ENCODE measurements around the gene RNF167. TPM values are rescaled to one million over a fixed set of nuclear protein-coding genes. Genes with fewer than 3 reads are reported as not detected.

RNF167 gene
- total RNA-seq, 2 donors from 2014 or later: 120 to 123 TPM

GRCh38 chr17:4948166-4948930 lies 8.3 kb downstream of the RNF167 start, which contains the start of gene PFN1:
Gene PFN1, minus strand, starts transcription at chr17:4948530. Its CDS starts 136 bp downstream, at chr17:4948394.
- peak within 1 kb of the TSS; percentile 85 for H3K9ac ChIP-seq (ENCODE audit: extremely low read depth, low read length, poor library complexity, severe bottlenecking)
- peak within 1 kb of the TSS; percentile 96 for H3K27ac ChIP-seq (ENCODE audit: low read depth, low read length)
- 0% methylated on average over 5 to 55 of the region's 59 CpGs for WGBS, 2 experiments (ENCODE audit: insufficient coverage in 1 of 2, insufficient read length in 1 of 2)
- peak within 1 kb of the TSS; percentile 91 for H3K4me3 ChIP-seq (ENCODE audit: low read length)
- peaks cover 19% of the 10 kb centered on the region for H3K4me1 ChIP-seq (ENCODE audit: control insufficient read depth, insufficient read depth, low read length)
- Mint-ChIP-seq H3K9me3 (no peaks in the 10 kb centered on the region), H3K27me3 (ENCODE audit: insufficient read depth) (no peaks in the 10 kb centered on the region), H3K4me3 (peak within 1 kb of the TSS; percentile 93), H3K36me3 (ENCODE audit: low read depth) (peaks cover 31% of the 10 kb centered on the region), H3K27ac (peak within 1 kb of the TSS; percentile 98), H3K4me1 (peaks cover 37% of the 10 kb centered on the region)
- no peak for TF ChIP-seq CTCF (conservative IDR thresholded peaks at IDR 0.05)
- H3K9me3 ChIP-seq (ENCODE audit: control insufficient read depth, low read length): no peaks in the 10 kb centered on the region
- peaks cover 31% of the 10 kb centered on the region for H3K36me3 ChIP-seq (ENCODE audit: control insufficient read depth, insufficient read depth, low read length)
- peak; percentile 96 for DNase-seq
- no peaks in the 10 kb centered on the region for H3K27me3 ChIP-seq (ENCODE audit: control insufficient read depth, insufficient read depth, low read length, poor library complexity, severe bottlenecking)

- Histone ChIP-seq H3K9me3 (ENCODE audit: control insufficient read depth, low read length) (no peaks in the 10 kb centered on the region), H3K4me1 (ENCODE audit: control insufficient read depth, insufficient read depth, low read length) (peaks cover 19% of the 10 kb centered on the region), H3K4me3 (ENCODE audit: low read length) (peak overlapping the region; percentile 91), H3K27ac (ENCODE audit: low read depth, low read length) (peak overlapping the region; percentile 96), H3K36me3 (ENCODE audit: control insufficient read depth, insufficient read depth, low read length) (peaks cover 27% of the 10 kb centered on the region), H3K9ac (ENCODE audit: extremely low read depth, low read length, poor library complexity, severe bottlenecking) (peak overlapping the region; percentile 85), H3K27me3 (ENCODE audit: control insufficient read depth, insufficient read depth, low read length, poor library complexity, severe bottlenecking) (no peaks in the 10 kb centered on the region)
- DNase-seq: peak; percentile 96
- H3K27ac Mint-ChIP-seq: peak overlapping the region; percentile 98
- WGBS, 2 experiments (ENCODE audit: insufficient coverage in 1 of 2, insufficient read length in 1 of 2): 0% methylated on average over 8 to 34 of the region's 40 CpGs
- H3K4me1 Mint-ChIP-seq: peaks cover 37% of the 10 kb centered on the region
- H3K27me3 Mint-ChIP-seq (ENCODE audit: insufficient read depth): no peaks in the 10 kb centered on the region
- H3K4me3 Mint-ChIP-seq: peak overlapping the region; percentile 93
- H3K36me3 Mint-ChIP-seq (ENCODE audit: low read depth): peaks cover 27% of the 10 kb centered on the region
- H3K9me3 Mint-ChIP-seq: no peaks in the 10 kb centered on the region
- TF ChIP-seq CTCF (conservative IDR thresholded peaks at IDR 0.05): no peak
Measured at GRCh38 chr17:4948931-4949320, 8.9 kb downstream of the RNF167 start.

GRCh38 chr17:4949321-4950074 lies 9.4 kb downstream of the RNF167 start:
- DNase-seq: peak; percentile 94
- H3K36me3 Mint-ChIP-seq (ENCODE audit: low read depth): peaks cover 23% of the 10 kb centered on the region
- peak overlapping the region; percentile 85 for H3K9ac ChIP-seq (ENCODE audit: extremely low read depth, low read length, poor library complexity, severe bottlenecking)
- H3K4me1 Mint-ChIP-seq: peaks cover 33% of the 10 kb centered on the region
- H3K27ac Mint-ChIP-seq: peak overlapping the region; percentile 90
- H3K27me3 Mint-ChIP-seq (ENCODE audit: insufficient read depth): no peaks in the 10 kb centered on the region
- peaks cover 19% of the 10 kb centered on the region for H3K4me1 ChIP-seq (ENCODE audit: control insufficient read depth, insufficient read depth, low read length)
- 0% methylated on average over 13 to 65 of the region's 75 CpGs for WGBS, 2 experiments (ENCODE audit: insufficient coverage in 1 of 2, insufficient read length in 1 of 2)
- peak overlapping the region; percentile 96 for H3K27ac ChIP-seq (ENCODE audit: low read depth, low read length)
- peak overlapping the region; percentile 91 for H3K4me3 ChIP-seq (ENCODE audit: low read length)
- H3K27me3 ChIP-seq (ENCODE audit: control insufficient read depth, insufficient read depth, low read length, poor library complexity, severe bottlenecking): no peaks in the 10 kb centered on the region
- peak overlapping the region; percentile 93 for H3K4me3 Mint-ChIP-seq
- no peaks in the 10 kb centered on the region for H3K9me3 ChIP-seq (ENCODE audit: control insufficient read depth, low read length)
- H3K9me3 Mint-ChIP-seq: no peaks in the 10 kb centered on the region
- H3K36me3 ChIP-seq (ENCODE audit: control insufficient read depth, insufficient read depth, low read length): peaks cover 30% of the 10 kb centered on the region
- TF ChIP-seq CTCF (conservative IDR thresholded peaks at IDR 0.05): no peak
